Neuronal stem cell (in vitro differentiated cells): ENCODE data around the gene PLBD1.

Experiments used
- DNase-seq: peaks from one replicate; pipeline ENCODE4 v3.0.0-alpha.2; 2013; ENCODE audit warnings: low spot score
- H2AFZ ChIP-seq: one replicate; pipeline ENCODE4 v1.6.1; 2013; ENCODE audit warnings: mild to moderate bottlenecking, low read length, inconsistent platforms
- H2AK5ac ChIP-seq: 2 replicates; pipeline ENCODE4 v1.6.1; 2013; ENCODE audit warnings: low read depth, mild to moderate bottlenecking, inconsistent platforms, low read length, moderate library complexity, mixed read lengths
- H2BK120ac ChIP-seq: 2 replicates; pipeline ENCODE4 v1.6.1; 2013; ENCODE audit warnings: low read depth, mild to moderate bottlenecking, inconsistent platforms, low read length, moderate library complexity, mixed read lengths
- H2BK12ac ChIP-seq: one replicate; pipeline ENCODE4 v1.6.1; 2013; ENCODE audit warnings: low read length, inconsistent platforms
- H2BK15ac ChIP-seq: 2 replicates; pipeline ENCODE4 v1.6.1; 2013; ENCODE audit warnings: mild to moderate bottlenecking, low read length, inconsistent platforms, mixed read lengths
- H2BK5ac ChIP-seq: one replicate; pipeline ENCODE4 v1.6.1; 2013; ENCODE audit warnings: inconsistent platforms, mild to moderate bottlenecking, low read length, moderate library complexity
- H3K14ac ChIP-seq: one replicate; pipeline ENCODE4 v1.6.1; 2013; ENCODE audit warnings: low read length, inconsistent platforms
- H3K18ac ChIP-seq: 2 replicates; pipeline ENCODE4 v1.6.1; 2013; ENCODE audit warnings: low read length, inconsistent platforms
- H3K23ac ChIP-seq: 2 replicates; pipeline ENCODE4 v1.6.1; 2013; ENCODE audit warnings: low read depth, mild to moderate bottlenecking, mixed read lengths, low read length, inconsistent platforms; ENCODE audit not compliant: poor library complexity
- H3K27ac ChIP-seq: replicated peaks from 3 replicates; pipeline ENCODE4 v1.5.1; 2013; ENCODE audit warnings: low read length, inconsistent platforms
- H3K27me3 ChIP-seq, 3 experiments: 2 replicates each; pipeline ENCODE4 v1.6.1; 2013; ENCODE audit warnings: low read length in 3 of 3, mild to moderate bottlenecking in 2 of 3, inconsistent platforms in 1 of 3, low read depth in 1 of 3, mixed read lengths in 1 of 3, moderate library complexity in 1 of 3; ENCODE audit not compliant: control insufficient read depth in 3 of 3, insufficient read depth in 3 of 3
- H3K36me3 ChIP-seq, 2 donors: replicated peaks in 1 of 2; 2 replicates each; pipeline ENCODE4 v1.6.1; 2013; ENCODE audit warnings: low read length in 2 of 2; ENCODE audit not compliant: control insufficient read depth in 2 of 2, insufficient read depth in 2 of 2
- H3K4ac ChIP-seq: 2 replicates; pipeline ENCODE4 v1.6.1; 2013; ENCODE audit warnings: inconsistent platforms, mild to moderate bottlenecking, low read length, moderate library complexity
- H3K4me1 ChIP-seq, 2 donors: 1 replicate in 1 of 2; 2 replicates in 1 of 2; pipeline ENCODE4 v1.6.1; 2013; ENCODE audit warnings: low read length in 2 of 2, low read depth in 1 of 2; ENCODE audit not compliant: control insufficient read depth in 2 of 2, insufficient read depth in 1 of 2
- H3K4me2 ChIP-seq: one replicate; pipeline ENCODE4 v1.6.1; 2013; ENCODE audit warnings: mild to moderate bottlenecking, low read length, inconsistent platforms; ENCODE audit not compliant: insufficient read depth, poor library complexity, severe bottlenecking
- H3K4me3 ChIP-seq, 2 donors: 2 replicates each; pipeline ENCODE4 v1.5.1; 2013; ENCODE audit warnings: low read length in 2 of 2, mild to moderate bottlenecking in 2 of 2, inconsistent platforms in 1 of 2, moderate library complexity in 1 of 2
- H3K79me1 ChIP-seq: one replicate; pipeline ENCODE4 v1.6.1; 2013; ENCODE audit warnings: low read depth, mild to moderate bottlenecking, inconsistent platforms, low read length, moderate library complexity
- H3K9ac ChIP-seq: one replicate; pipeline ENCODE4 v1.6.1; 2013; ENCODE audit warnings: mild to moderate bottlenecking, low read depth, low read length, inconsistent platforms; ENCODE audit not compliant: poor library complexity
- H3K9me3 ChIP-seq, 2 donors: replicated peaks in 1 of 2; 2 replicates each; pipeline versions ENCODE3 to v1.6.1; 2013; ENCODE audit warnings: low read length in 2 of 2, mild to moderate bottlenecking in 2 of 2, inconsistent platforms in 1 of 2, low read depth in 1 of 2, mixed read lengths in 1 of 2, moderate library complexity in 1 of 2; ENCODE audit not compliant: control insufficient read depth in 2 of 2, insufficient read depth in 1 of 2
- H4K8ac ChIP-seq: one replicate; pipeline ENCODE4 v1.6.1; 2013; ENCODE audit warnings: low read depth, mild to moderate bottlenecking, inconsistent platforms, low read length, moderate library complexity
- H4K91ac ChIP-seq: one replicate; pipeline ENCODE4 v1.6.1; 2013; ENCODE audit warnings: low read length, low read depth, mild to moderate bottlenecking, inconsistent platforms; ENCODE audit not compliant: poor library complexity
- WGBS, 2 donors: extraction: QIAGEN DNeasy Blood & Tissue Kit; methylation state at CpG; one replicate each; pipeline ENCODE4 v1.1.7; 2013; ENCODE audit warnings: missing lambda C conversion rate in 2 of 2, mixed read lengths in 1 of 2; ENCODE audit not compliant: insufficient read length in 2 of 2, insufficient replicate concordance in 1 of 2; ENCODE audit errors: extremely low coverage in 2 of 2; 5-methylcytosine and 5-hydroxymethylcytosine counted together

Gene PLBD1

GRCh38 chr12:14562279-14562678 lies 5.4 kb downstream of the PLBD1 start:
- Histone ChIP-seq H3K4ac (no peak overlapping the region), H3K27me3 (peaks cover 0 to 12% (median 2%) of the 10 kb centered on the region in 3 experiments), H3K14ac (no peak overlapping the region), H2BK120ac (no peak overlapping the region), H2AK5ac (no peak overlapping the region), H2AFZ (no peak overlapping the region), H3K4me1 (no peaks in the 10 kb centered on the region), H3K9me3 (no peaks in the 10 kb centered on the region), H3K36me3 (no peaks in the 10 kb centered on the region), H2BK12ac (no peak overlapping the region), H3K9ac (no peak overlapping the region), H3K18ac (no peak overlapping the region), H3K4me2 (no peak overlapping the region), H4K8ac (no peak overlapping the region), H3K4me3 (no peak overlapping the region), H3K23ac (no peak overlapping the region), H3K27ac (no peak overlapping the region), H2BK5ac (no peak overlapping the region), H4K91ac (no peak overlapping the region), H3K79me1 (no peaks in the 10 kb centered on the region), H2BK15ac (no peak overlapping the region)
- no CpG with 5 or more reads among the region's 6 CpGs for WGBS, 2 donors
- DNase-seq = no peak

GRCh38 chr12:14561677-14562238 lies 5.9 kb downstream of the PLBD1 start:
- no peak overlapping the region for H2BK12ac ChIP-seq
- no peaks in the 10 kb centered on the region for H3K9me3 ChIP-seq

GRCh38 chr12:14560904-14561574 lies 6.6 kb downstream of the PLBD1 start:
- no CpG with 5 or more reads among the region's 6 CpGs for WGBS, 2 donors
- no peaks in the 10 kb centered on the region for H3K36me3 ChIP-seq
- no peak overlapping the region for H3K4me3 ChIP-seq
- H2BK12ac ChIP-seq = no peak overlapping the region
- no peak overlapping the region for H2BK120ac ChIP-seq
- no peak overlapping the region for H3K14ac ChIP-seq
- H3K23ac ChIP-seq = no peak overlapping the region
- H3K9ac ChIP-seq = no peak overlapping the region
- H2AFZ ChIP-seq = no peak overlapping the region
- no peak overlapping the region for H2BK5ac ChIP-seq
- no peak overlapping the region for H3K18ac ChIP-seq
- H3K4me2 ChIP-seq = no peak overlapping the region
- no peak for DNase-seq
- H3K27ac ChIP-seq = no peak overlapping the region
- no peak overlapping the region for H4K91ac ChIP-seq
- no peak overlapping the region for H4K8ac ChIP-seq
- H3K4me1 ChIP-seq = no peaks in the 10 kb centered on the region
- H3K4ac ChIP-seq = no peak overlapping the region
- H2AK5ac ChIP-seq = no peak overlapping the region
- no peak overlapping the region for H2BK15ac ChIP-seq
- H3K79me1 ChIP-seq = no peaks in the 10 kb centered on the region
- no peaks in the 10 kb centered on the region for H3K9me3 ChIP-seq
- peaks cover 0 to 4% (median 0%) of the 10 kb centered on the region in 3 experiments for H3K27me3 ChIP-seq

More at GRCh38 chr12:14561677-14562238, 5.9 kb downstream of the PLBD1 start:
- Histone ChIP-seq H4K8ac (no peak overlapping the region), H3K18ac (no peak overlapping the region), H3K4me2 (no peak overlapping the region), H2BK5ac (no peak overlapping the region), H2AK5ac (no peak overlapping the region), H3K9ac (no peak overlapping the region), H3K4me3 (no peak overlapping the region), H2BK15ac (no peak overlapping the region), H2AFZ (no peak overlapping the region), H2BK120ac (no peak overlapping the region), H3K27ac (no peak overlapping the region), H3K14ac (no peak overlapping the region), H3K23ac (no peak overlapping the region), H4K91ac (no peak overlapping the region), H3K79me1 (no peaks in the 10 kb centered on the region), H3K4ac (no peak overlapping the region), H3K4me1 (no peaks in the 10 kb centered on the region), H3K27me3 (peaks cover 0 to 7% (median 0%) of the 10 kb centered on the region in 3 experiments), H3K36me3 (no peaks in the 10 kb centered on the region)
- WGBS, 2 donors = no CpG with 5 or more reads among the region's 9 CpGs
- DNase-seq = no peak

- H3K36me3 ChIP-seq = no peaks in the 10 kb centered on the region
- no peak overlapping the region for H2BK12ac ChIP-seq
- H3K4me2 ChIP-seq = no peak overlapping the region
- no peak overlapping the region for H3K14ac ChIP-seq
- no peak overlapping the region for H3K18ac ChIP-seq
- no peak for DNase-seq
- no peak overlapping the region for H3K27ac ChIP-seq
- H3K9me3 ChIP-seq = peaks cover 0 to 3% of the 10 kb centered on the region in 2 donors
- no peak overlapping the region for H2AFZ ChIP-seq
- no peak overlapping the region for H4K8ac ChIP-seq
- no peak overlapping the region for H4K91ac ChIP-seq
- no peak overlapping the region for H3K23ac ChIP-seq
- no peak overlapping the region for H2BK15ac ChIP-seq
- H3K79me1 ChIP-seq = no peaks in the 10 kb centered on the region
- H3K4me1 ChIP-seq = no peaks in the 10 kb centered on the region
- no CpG with 5 or more reads among the region's 4 CpGs for WGBS, 2 donors
- H2BK120ac ChIP-seq = no peak overlapping the region
- no peak overlapping the region for H2BK5ac ChIP-seq
- no peak overlapping the region for H3K4me3 ChIP-seq
- no peak overlapping the region for H2AK5ac ChIP-seq
- no peak overlapping the region for H3K4ac ChIP-seq
- no peaks in the 10 kb centered on the region for H3K27me3 ChIP-seq
- H3K9ac ChIP-seq = no peak overlapping the region
Measured at GRCh38 chr12:14558473-14558959, 9.2 kb downstream of the PLBD1 start.
